Mesodermal cell (in vitro differentiated cells): Measurements from ENCODE around the gene CARD11.

Source experiments
- H3K27ac ChIP-seq: 2 replicates; pipeline ENCODE4 v1.7.0; 2013; ENCODE audit warnings: mild to moderate bottlenecking, low read depth, low read length, moderate library complexity; ENCODE audit not compliant: severe bottlenecking
- H3K36me3 ChIP-seq: 2 replicates; pipeline ENCODE4 v1.7.1; 2013; ENCODE audit warnings: mild to moderate bottlenecking, low read length, moderate library complexity; ENCODE audit not compliant: control insufficient read depth, insufficient read depth
- H3K4me1 ChIP-seq: one replicate; pipeline ENCODE4 v1.7.1; 2013; ENCODE audit warnings: mild to moderate bottlenecking, low read length; ENCODE audit not compliant: insufficient read depth, control insufficient read depth, poor library complexity, severe bottlenecking
- H3K4me3 ChIP-seq: 2 replicates; pipeline ENCODE4 v1.7.0; 2013; ENCODE audit warnings: low read length, control low read depth, mild to moderate bottlenecking; ENCODE audit not compliant: insufficient read depth, poor library complexity, severe bottlenecking; ENCODE audit errors: extremely low read depth
- H3K9me3 ChIP-seq: 2 replicates; pipeline ENCODE4 v1.7.1; 2013; ENCODE audit warnings: mild to moderate bottlenecking, low read length, moderate library complexity; ENCODE audit not compliant: control insufficient read depth
- WGBS, 2 experiments: methylation state at CpG; one replicate each; pipeline ENCODE4 v1.1.5; 2013; ENCODE audit warnings: missing lambda C conversion rate in 2 of 2; ENCODE audit not compliant: insufficient coverage in 2 of 2; 5-methylcytosine and 5-hydroxymethylcytosine counted together

Gene CARD11

DNA sequence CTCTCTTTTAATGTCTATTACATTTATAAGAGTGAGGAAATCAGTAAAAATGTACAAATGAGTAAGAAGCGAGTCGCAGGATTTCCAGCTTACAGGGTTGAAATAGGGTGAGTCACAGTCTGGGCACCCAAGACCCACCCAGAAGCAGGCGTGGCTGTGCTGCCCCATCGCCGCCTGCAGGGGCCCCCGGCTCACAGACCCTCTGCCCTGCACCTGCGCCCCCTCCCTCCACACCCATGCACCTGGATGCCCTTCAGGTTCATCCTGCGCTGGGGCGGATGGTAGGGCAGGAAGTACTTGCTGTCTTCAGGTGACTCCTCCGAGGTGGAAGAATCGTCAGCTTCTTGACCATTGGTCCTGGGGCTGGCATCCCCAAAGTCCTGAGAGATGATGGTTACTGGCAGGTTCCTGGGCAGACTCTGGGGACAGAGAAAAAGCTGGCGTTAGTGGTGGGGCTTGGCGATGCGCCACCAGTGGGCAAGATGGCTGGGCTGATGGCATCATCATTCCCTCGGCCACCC lies 109.4 kb downstream of the CARD11 start:
- Histone ChIP-seq H3K9me3 (no peaks in the 10 kb centered on the region), H3K4me3 (no peak overlapping the region)
- 88 to 91% methylated on average over 10 to 13 of the region's 15 CpGs for WGBS, 2 experiments

DNA sequence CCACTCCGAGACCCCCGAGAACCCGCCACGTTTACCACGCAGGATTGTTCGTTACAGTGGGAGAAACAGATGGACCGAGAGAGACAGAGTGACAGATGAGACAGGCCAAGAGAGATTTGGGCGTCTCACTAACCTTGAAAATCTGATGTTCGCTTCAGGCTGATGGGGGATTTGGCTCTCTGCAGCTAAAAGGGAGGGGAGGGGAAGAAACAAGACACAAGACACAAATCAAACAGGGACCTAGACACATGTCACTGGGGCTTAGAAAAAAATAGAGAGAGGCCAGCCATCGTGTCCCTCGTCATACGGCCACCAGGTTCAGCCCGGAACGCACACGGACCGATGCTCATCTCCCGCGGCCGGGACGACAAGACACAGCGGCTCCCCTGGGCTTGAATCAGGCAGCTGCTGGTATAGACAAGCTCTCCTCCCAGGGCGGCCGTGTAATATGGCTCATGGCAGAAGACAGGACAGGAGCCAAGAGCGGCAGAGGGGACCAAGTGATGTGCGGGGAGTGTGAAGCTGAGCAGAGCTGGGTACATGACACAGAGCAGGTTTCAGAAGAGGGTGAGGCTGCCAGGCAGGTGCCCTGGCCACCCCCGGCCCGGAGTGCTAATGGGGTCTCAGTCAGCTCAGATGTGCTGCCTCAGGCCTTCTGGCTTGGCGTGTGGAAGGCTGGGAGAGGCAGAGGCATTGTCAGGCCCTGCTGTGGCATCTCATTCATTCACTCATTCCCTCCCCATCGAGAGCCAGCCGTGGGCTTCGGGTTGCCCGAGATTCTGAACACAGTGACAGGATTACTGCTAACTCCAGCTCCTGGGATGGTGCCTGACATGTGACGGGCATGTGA lies 111.0 kb downstream of the CARD11 start:
- H3K27ac ChIP-seq, result no peak overlapping the region
- H3K9me3 ChIP-seq, result no peaks in the 10 kb centered on the region
- H3K4me1 ChIP-seq, result peaks cover 3% of the 10 kb centered on the region
- WGBS, 2 experiments, result 92 to 96% methylated on average over 26 to 30 of the region's 33 CpGs
- H3K4me3 ChIP-seq, result no peak overlapping the region
- no peaks in the 10 kb centered on the region for H3K36me3 ChIP-seq

More for the DNA sequence above, 109.4 kb downstream of the CARD11 start:
- peaks cover 7% of the 10 kb centered on the region for H3K4me1 ChIP-seq
- H3K27ac ChIP-seq, result peak overlapping the region; percentile 18
- H3K36me3 ChIP-seq, result no peaks in the 10 kb centered on the region

DNA sequence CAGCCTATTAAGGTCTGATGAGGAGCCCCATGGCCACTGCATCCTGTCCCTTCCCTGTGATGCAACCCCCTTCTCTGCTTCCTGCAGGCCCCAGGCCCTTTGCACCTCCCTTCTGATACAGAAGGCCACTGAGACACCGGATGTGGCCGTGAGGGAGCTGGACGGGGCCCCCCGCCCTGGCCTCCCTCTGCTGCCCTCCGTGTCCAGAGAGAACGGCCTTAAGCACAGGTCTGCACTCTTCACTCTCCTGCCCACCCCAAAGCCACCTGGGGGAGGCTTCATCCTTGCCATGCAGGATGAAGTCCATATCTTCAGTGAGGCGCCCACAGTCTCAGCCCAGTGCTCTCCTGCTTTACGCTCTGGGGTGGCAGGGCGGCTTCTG lies 112.6 kb downstream of the CARD11 start:
- H3K27ac ChIP-seq, result no peak overlapping the region
- 94 to 99% methylated on average over 8 to 9 of the region's 9 CpGs for WGBS, 2 experiments
- H3K4me3 ChIP-seq, result no peak overlapping the region
- no peaks in the 10 kb centered on the region for H3K36me3 ChIP-seq
- peaks cover 3% of the 10 kb centered on the region for H3K4me1 ChIP-seq
- no peaks in the 10 kb centered on the region for H3K9me3 ChIP-seq

DNA sequence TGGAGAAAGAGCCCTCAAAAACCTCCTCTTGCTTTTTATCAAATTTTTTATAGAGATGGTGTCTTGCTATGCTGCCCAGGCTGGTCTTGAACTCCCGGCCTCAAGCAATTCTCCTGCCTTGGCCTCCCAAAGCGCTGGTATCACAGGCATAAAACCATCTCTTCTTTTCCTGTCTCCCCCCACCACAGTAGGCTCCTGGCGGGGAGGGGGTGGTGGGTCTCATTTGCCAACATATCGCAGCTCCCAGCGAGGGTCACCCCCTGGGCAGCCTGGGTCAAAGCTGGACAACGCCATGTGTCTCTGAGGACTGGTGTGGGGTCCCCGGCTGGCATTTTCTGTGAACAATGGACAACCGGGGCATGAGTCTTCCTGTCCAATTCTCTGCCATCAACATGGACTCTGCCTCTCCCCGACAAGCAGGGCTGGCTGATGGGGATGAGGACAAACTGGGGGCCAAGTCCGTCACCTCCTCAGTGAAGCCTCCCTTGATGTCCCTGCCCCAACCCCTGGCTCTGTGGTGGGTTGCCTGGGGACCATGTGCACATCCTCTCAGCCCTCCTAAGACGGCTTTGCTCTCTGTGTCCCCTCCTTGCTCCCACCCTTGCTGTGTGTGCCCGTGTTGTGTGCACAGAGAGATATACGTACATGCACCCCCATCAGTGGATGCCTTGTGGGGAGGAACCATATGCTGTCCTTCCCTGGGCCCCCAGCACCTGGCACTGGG lies 113.2 kb downstream of the CARD11 start:
- Histone ChIP-seq H3K4me3 (no peak overlapping the region), H3K27ac (no peak overlapping the region), H3K36me3 (no peaks in the 10 kb centered on the region), H3K9me3 (no peaks in the 10 kb centered on the region), H3K4me1 (peaks cover 3% of the 10 kb centered on the region)
- WGBS, 2 experiments, result 90 to 95% methylated on average over 7 to 11 of the region's 13 CpGs

DNA sequence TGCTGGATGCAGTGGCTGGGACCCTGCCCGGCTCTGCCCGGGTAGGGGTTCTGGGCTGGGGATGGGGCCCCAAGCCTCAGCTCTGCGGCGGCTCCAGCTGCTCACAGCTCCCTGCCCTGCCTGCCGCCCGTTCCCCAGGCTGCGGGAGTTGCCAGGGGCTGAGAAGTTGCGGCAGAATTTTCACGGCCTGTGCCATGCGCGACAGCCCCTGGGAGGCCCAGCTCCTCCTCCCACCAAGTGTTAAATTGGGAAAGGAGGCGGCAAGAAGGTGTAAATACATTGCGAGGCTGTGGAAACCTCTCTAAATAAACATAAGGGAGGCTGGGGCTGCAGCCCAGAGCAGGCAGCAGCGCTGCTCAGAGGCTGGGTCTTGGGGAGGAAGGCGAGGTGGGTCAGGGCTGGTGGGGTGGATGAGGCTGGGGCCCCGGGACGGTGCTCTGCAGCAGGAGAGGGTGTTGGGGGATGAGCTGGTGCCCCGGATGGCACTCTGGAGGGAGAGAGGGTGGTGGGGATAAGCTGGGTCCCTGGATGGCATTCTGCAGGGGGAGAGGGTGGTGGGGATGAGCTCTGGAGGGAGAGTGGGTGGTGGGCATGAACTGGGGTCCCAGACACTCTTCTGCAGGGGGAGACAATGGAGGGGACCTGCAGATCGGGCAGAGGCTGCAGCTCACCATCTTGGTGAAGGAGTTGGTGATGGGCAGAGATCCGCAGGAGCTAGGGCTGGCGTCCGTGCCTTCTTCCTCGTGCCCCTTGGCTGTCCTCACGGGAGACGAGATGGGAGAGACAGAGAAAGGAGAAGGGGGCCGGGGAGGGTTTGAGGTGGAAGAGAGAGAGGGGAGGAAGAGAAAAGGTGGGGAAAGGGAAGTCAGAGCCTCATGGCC lies 114.1 kb downstream of the CARD11 start:
- Histone ChIP-seq H3K9me3 (no peaks in the 10 kb centered on the region), H3K4me1 (peaks cover 3% of the 10 kb centered on the region), H3K27ac (no peak overlapping the region), H3K4me3 (no peak overlapping the region), H3K36me3 (no peaks in the 10 kb centered on the region)
- WGBS, 2 experiments, result 91 to 94% methylated on average over 17 to 21 of the region's 26 CpGs

DNA sequence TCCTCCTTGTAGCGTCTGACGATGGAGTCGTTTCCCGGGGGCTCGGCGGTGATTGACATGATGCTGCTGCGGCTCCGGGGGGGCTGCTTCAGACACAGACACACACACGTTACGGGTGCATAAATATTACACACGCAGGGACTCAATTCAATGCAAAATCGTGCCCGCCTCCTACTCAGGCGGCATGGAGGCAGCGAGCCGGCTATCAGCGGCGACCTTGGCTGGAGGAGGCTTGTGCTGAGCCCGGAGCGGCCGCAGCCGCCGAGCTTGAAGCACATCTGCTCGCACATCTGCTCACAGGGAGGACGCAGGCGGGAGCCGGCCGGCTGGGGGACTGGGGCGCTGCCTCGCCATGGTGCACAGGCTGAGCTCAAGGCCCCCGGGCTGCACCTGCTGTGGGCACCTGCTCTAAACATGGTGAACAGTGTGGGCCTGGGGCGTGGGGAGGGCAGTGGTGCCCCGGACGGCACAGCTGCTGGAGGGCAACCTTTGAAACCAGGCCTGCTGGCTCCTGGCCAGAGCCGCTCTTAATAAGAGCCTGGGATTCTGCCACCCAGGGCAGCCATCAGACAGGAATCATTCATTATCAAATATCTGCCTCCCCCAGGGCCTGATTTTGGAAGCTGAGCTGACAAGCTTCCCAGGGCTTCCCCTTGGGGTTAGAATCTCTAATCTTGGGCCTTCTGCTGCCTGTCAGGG lies 114.9 kb downstream of the CARD11 start:
- Histone ChIP-seq H3K36me3 (no peaks in the 10 kb centered on the region), H3K4me3 (no peak overlapping the region), H3K4me1 (no peaks in the 10 kb centered on the region), H3K9me3 (no peaks in the 10 kb centered on the region), H3K27ac (no peak overlapping the region)
- WGBS, 2 experiments, result 96 to 98% methylated on average over 35 of the region's 35 CpGs

DNA sequence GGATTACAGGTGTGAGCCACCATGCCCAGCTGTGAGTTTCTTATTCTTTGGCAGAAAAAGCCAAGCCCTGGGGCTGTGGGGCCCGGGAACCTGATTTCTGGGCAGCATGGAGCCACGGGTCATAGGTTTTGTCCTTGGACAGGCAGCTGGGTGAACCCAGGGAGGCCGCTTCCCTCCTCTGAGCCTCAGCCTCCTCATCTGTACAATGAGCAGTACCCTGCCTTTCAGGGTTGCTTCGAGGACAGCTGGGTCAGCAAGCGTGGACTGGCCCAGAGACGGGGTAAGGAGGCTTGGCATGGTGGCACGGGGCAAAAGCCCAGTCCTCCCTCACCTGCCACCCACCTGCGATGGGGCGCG lies 115.4 kb downstream of the CARD11 start:
- no peak overlapping the region for H3K4me3 ChIP-seq
- H3K4me1 ChIP-seq, result no peaks in the 10 kb centered on the region
- WGBS, 2 experiments, result 96 to 97% methylated on average over 10 of the region's 10 CpGs
- no peaks in the 10 kb centered on the region for H3K36me3 ChIP-seq
- no peak overlapping the region for H3K27ac ChIP-seq
- H3K9me3 ChIP-seq, result no peaks in the 10 kb centered on the region

DNA sequence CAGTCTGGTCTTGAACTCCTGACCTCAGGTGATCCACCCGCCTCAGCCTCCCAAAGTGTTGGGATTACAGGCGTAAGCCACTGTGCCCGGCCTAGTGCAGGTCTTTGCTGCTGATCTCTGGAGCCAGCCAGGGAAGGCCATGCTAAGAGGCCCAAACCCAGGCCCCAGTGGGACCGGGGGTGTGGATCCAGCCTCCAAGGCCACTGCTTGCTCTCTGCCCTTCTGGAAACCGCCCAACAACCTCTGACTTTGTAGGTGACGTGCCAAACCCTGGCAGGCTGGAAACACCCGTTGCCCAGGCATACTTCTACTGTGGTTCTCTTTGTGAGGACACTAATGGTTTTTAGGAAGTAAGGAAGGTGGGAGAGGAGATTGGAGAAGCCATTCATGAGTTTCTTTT lies 116.1 kb downstream of the CARD11 start:
- Histone ChIP-seq H3K4me3 (no peak overlapping the region), H3K36me3 (no peaks in the 10 kb centered on the region), H3K4me1 (no peaks in the 10 kb centered on the region), H3K9me3 (no peaks in the 10 kb centered on the region), H3K27ac (no peak overlapping the region)
- 89 to 94% methylated on average over 6 to 7 of the region's 7 CpGs for WGBS, 2 experiments

DNA sequence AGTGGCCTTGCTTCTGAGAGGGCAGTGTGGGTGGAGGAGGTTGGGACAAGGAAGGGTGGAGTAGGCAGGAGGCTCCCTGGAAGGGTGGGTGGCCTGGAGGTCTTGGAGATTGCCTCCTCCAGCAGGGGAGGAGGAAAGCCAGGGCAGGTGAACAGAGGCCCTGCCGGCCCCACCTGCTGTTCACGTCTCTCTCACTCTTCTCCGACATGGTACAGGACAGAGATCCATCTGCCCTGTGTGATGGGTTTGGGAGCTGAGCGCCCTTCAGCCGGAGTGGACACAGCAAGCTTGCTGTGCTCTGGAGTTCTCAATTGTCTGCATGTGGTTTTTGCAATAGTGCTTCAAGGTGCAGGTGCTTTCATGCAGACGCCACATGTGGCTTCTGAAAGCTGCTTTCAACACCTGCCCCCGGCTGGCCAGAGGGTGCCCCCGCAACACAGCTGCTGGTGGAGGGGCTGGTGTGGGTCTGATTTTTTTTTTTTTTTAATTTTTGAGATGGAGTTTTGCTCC lies 116.7 kb downstream of the CARD11 start:
- Histone ChIP-seq H3K4me1 (no peaks in the 10 kb centered on the region), H3K36me3 (no peaks in the 10 kb centered on the region), H3K9me3 (no peaks in the 10 kb centered on the region), H3K27ac (no peak overlapping the region), H3K4me3 (no peak overlapping the region)
- 91 to 97% methylated on average over 7 to 8 of the region's 8 CpGs for WGBS, 2 experiments
